Thyroid gland (tissue), 4 donors: Measurements from ENCODE around the gene SLC8B1. TPM values are rescaled to one million over a fixed set of nuclear protein-coding genes. Genes with fewer than 3 reads are reported as not detected.

Source experiments
- DNase-seq, 2 donors: peaks; one replicate each; pipeline ENCODE4 v3.0.0-alpha.2; 2019
- H3K27ac ChIP-seq, 3 donors: fragments of 200-600 bp; sonication (generic); 1 replicate in 2 of 3; 2 replicates in 1 of 3; pipeline ENCODE4 v1.5.1; 2016 to 2019; ENCODE audit warnings: mild to moderate bottlenecking in 1 of 3, moderate library complexity in 1 of 3
- H3K27me3 ChIP-seq: fragments of 200-600 bp; sonication (generic); one replicate; pipeline ENCODE4 v1.5.1; 2019
- H3K36me3 ChIP-seq, 2 donors: fragments of 200-600 bp; sonication (generic); one replicate each; pipeline ENCODE4 v1.5.1; 2016 to 2019
- H3K4me1 ChIP-seq, 2 donors: fragments of 200-600 bp; sonication (generic); one replicate each; pipeline ENCODE4 v1.5.1; 2017 to 2019
- H3K4me3 ChIP-seq, 3 donors: fragments of 200-600 bp; sonication (generic); replicated peaks in 1 of 3; 1 replicate in 2 of 3; 2 replicates in 1 of 3; pipeline ENCODE4 v1.5.1; 2016; ENCODE audit warnings: mild to moderate bottlenecking in 1 of 3
- H3K9me3 ChIP-seq: fragments of 200-600 bp; sonication (generic); one replicate; pipeline ENCODE4 v1.5.1; 2017
- CTCF ChIP-seq, 6 experiments: fragments of 200-600 bp in 3 of 6; fragments of 450-650 bp in 3 of 6; sonication (generic) in 3 of 6; IDR thresholded peaks; one replicate each; pipeline ENCODE4 v1.5.1; 2016 to 2019; ENCODE audit warnings: antibody characterized with exemption in 6 of 6, mild to moderate bottlenecking in 2 of 6, inconsistent platforms in 1 of 6, moderate library complexity in 1 of 6
- POLR2A ChIP-seq, 2 donors: fragments of 450-650 bp; IDR thresholded peaks; one replicate each; pipeline ENCODE4 v1.6.1; 2017; ENCODE audit warnings: antibody characterized with exemption in 2 of 2, mild to moderate bottlenecking in 2 of 2, moderate library complexity in 1 of 2
- WGBS, 2 donors: methylation state at CpG; one replicate each; pipeline ENCODE4 v1.1.5; 2017; 5-methylcytosine and 5-hydroxymethylcytosine counted together
- intact Hi-C: fragments of 100-400 bp; cut with DNase I; formaldehyde crosslinking; loops from one replicate; pipeline ENCODE4 v1.15.1; 2023
- total RNA-seq, 4 donors: library from RNA; depleted of rRNA; stranded (reverse); fragments of >200 nt; gene quantifications; one replicate each; pipeline ENCODE4 v1.2.3, GENCODE V29; 2016

SLC8B1 gene
- total RNA-seq, 4 donors from 2014 or later, result 23.3 to 50.5 (median 30.7) TPM

- no peak for DNase-seq
- Histone ChIP-seq H3K27me3 (no peaks in the 10 kb centered on the region), H3K36me3 (peaks cover 0 to 6% of the 10 kb centered on the region in 2 donors), H3K4me1 (no peaks in the 10 kb centered on the region), H3K9me3 (no peaks in the 10 kb centered on the region), H3K27ac (no peak overlapping the region), H3K4me3 (no peak overlapping the region)
- TF ChIP-seq CTCF (IDR thresholded peaks at IDR 0.05) (no peak), POLR2A (IDR thresholded peaks at IDR 0.05) (no peak)
- intact Hi-C loops, result no loop called here
- 57 to 78% methylated on average over 4 of the region's 4 CpGs for WGBS, 2 donors
Measured at GRCh38 chr12:113326775-113327395, 8.0 kb downstream of the SLC8B1 start.

DNA sequence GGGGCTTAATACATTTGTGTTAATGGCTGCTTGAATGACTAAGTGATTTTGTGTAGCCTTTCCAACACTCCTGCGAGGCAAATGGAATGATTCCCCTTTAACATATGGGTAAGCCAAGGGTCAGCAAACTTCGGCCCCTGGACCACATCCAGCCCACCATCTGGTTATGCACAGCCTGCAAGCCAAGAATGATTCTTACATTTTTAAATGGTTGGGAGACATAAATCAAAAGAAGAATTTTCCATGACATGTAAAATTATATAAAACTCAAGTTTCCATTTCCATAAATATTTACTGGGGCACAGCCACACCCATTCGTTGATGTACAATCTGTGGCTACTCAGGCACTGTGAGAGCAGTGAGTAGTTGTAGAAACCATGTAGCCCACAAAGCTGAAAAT, 9.0 kb downstream of the SLC8B1 start:
- Histone ChIP-seq H3K9me3 (no peaks in the 10 kb centered on the region), H3K36me3 (peaks cover 0 to 9% of the 10 kb centered on the region in 2 donors), H3K27ac (no peak overlapping the region), H3K4me1 (no peaks in the 10 kb centered on the region), H3K27me3 (no peaks in the 10 kb centered on the region), H3K4me3 (no peak overlapping the region)
- no peak for TF ChIP-seq POLR2A (IDR thresholded peaks at IDR 0.05)
- no peak for TF ChIP-seq CTCF (IDR thresholded peaks at IDR 0.05)
- 54 to 84% methylated on average over 3 of the region's 3 CpGs for WGBS, 2 donors
- intact Hi-C loops, result no loop called here
- no peak for DNase-seq

- no peak overlapping the region for H3K4me3 ChIP-seq
- TF ChIP-seq CTCF (IDR thresholded peaks at IDR 0.05), result no peak
- no peak for TF ChIP-seq POLR2A (IDR thresholded peaks at IDR 0.05)
- H3K27me3 ChIP-seq, result no peaks in the 10 kb centered on the region
- H3K36me3 ChIP-seq, result peaks cover 14 to 20% of the 10 kb centered on the region in 2 donors
- no peak overlapping the region for H3K27ac ChIP-seq
- H3K9me3 ChIP-seq, result no peaks in the 10 kb centered on the region
- intact Hi-C loops, result no loop called here
- DNase-seq, result no peak
- WGBS, 2 donors, result 89 to 94% methylated on average over 2 of the region's 2 CpGs
- no peaks in the 10 kb centered on the region for H3K4me1 ChIP-seq
Measured at GRCh38 chr12:113322343-113322742, 12.6 kb downstream of the SLC8B1 start.

DNA sequence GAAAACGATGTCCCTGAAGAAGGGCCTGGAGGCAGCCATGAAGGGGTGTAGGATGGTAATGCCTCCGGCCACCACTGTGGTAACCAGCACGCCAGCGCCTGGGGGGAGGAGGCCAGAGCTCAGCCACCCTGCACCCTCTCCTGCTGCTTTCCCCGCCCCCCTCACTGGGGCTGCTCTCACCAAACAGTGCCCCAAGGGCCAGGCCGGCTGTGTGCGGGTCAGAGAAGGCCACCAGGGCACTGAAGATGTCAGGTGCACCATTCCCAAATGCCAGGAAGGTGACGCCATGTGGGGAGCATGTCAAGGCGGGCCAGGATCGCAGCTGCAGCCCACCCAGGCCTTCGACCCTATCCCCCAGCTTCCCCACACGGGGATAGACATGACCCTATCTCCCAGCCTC, 14.5 kb downstream of the SLC8B1 start:
- H3K4me3 ChIP-seq, result no peak overlapping the region
- no peaks in the 10 kb centered on the region for H3K27me3 ChIP-seq
- no peak for TF ChIP-seq CTCF (IDR thresholded peaks at IDR 0.05)
- no peak for TF ChIP-seq POLR2A (IDR thresholded peaks at IDR 0.05)
- no peak overlapping the region for H3K27ac ChIP-seq
- peaks cover 15 to 20% of the 10 kb centered on the region in 2 donors for H3K36me3 ChIP-seq
- no peak for DNase-seq
- no peaks in the 10 kb centered on the region for H3K9me3 ChIP-seq
- WGBS, 2 donors, result 90% methylated on average over 7 to 9 of the region's 12 CpGs
- H3K4me1 ChIP-seq, result no peaks in the 10 kb centered on the region
- intact Hi-C loops, result no loop called here

DNA sequence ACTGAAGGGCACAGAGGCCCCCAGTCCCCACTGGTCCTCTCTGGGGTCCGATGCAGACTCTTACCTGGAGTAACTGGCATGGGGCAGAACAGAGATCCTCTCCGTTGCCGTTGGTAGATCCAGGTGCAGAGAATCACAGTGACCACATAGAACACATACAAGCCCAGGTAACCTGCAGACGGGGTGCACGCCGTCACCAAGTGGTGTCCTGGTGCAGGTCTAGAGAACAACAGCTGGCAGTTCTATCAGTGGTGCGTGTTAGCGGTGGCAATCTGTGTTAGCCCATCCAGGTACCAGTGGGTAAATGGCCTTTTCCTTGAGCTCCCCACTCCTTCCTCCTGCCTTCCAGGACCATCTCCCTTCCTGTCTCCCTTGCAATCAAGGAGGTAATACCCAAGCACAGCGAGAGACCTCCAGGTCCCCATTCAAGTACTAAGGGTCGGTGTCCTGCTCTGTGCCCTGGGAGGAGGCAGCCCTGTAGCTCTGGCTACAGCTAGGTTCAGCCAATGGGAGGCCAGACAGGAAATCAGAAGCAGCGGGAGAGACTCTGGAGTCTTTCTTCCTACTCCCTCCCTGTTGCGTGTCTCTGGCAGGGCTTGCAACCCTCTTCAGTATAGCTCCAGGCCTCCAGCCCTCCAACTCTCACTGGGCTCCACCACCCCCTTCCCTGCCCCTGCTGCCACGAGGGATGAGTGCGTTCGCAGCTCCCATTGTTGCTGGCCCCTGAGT, 15.8 kb downstream of the SLC8B1 start:
- Histone ChIP-seq H3K27me3 (no peaks in the 10 kb centered on the region), H3K4me1 (no peaks in the 10 kb centered on the region), H3K9me3 (no peaks in the 10 kb centered on the region), H3K27ac (no peak overlapping the region), H3K36me3 (peaks cover 15 to 27% of the 10 kb centered on the region in 2 donors), H3K4me3 (no peak overlapping the region)
- TF ChIP-seq CTCF (IDR thresholded peaks at IDR 0.05) (no peak), POLR2A (IDR thresholded peaks at IDR 0.05) (no peak)
- intact Hi-C loops, result no loop called here
- no peak for DNase-seq
- WGBS, 2 donors, result 94 to 97% methylated on average over 15 of the region's 15 CpGs
